ENCODE results near the gene SPPL3.

Gene SPPL3

DNA sequence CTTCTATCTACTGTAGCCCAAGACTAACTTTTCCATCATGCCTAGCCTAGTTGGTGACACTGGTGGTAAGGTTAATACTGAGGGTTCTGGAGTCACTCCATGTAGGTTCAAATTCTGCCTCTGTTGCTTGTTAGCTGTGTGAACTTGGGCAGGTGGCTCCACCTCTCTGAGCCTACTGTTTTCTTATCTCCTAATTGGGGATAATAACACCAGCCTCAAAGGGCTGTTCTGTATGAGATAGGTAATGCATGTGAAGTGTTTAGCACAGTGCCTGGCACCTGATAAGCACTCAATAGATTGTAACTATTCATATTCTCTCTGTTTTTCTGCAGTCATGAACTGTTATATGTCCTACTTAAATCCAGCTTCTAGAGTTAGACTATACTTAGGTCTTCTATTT lies 17.5 kb upstream of the SPPL3 start:
- TF ChIP-seq POLR2AphosphoS5 (IDR thresholded peaks at IDR 0.05; ENCODE audit: low read depth): no peak
- TF ChIP-seq, protein P1, sequence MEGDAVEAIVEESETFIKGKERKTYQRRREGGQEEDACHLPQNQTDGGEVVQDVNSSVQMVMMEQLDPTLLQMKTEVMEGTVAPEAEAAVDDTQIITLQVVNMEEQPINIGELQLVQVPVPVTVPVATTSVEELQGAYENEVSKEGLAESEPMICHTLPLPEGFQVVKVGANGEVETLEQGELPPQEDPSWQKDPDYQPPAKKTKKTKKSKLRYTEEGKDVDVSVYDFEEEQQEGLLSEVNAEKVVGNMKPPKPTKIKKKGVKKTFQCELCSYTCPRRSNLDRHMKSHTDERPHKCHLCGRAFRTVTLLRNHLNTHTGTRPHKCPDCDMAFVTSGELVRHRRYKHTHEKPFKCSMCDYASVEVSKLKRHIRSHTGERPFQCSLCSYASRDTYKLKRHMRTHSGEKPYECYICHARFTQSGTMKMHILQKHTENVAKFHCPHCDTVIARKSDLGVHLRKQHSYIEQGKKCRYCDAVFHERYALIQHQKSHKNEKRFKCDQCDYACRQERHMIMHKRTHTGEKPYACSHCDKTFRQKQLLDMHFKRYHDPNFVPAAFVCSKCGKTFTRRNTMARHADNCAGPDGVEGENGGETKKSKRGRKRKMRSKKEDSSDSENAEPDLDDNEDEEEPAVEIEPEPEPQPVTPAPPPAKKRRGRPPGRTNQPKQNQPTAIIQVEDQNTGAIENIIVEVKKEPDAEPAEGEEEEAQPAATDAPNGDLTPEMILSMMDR (IDR thresholded peaks at IDR 0.05; ENCODE audit: insufficient read depth, low read length): no peak
- TF ChIP-seq, protein P2, sequence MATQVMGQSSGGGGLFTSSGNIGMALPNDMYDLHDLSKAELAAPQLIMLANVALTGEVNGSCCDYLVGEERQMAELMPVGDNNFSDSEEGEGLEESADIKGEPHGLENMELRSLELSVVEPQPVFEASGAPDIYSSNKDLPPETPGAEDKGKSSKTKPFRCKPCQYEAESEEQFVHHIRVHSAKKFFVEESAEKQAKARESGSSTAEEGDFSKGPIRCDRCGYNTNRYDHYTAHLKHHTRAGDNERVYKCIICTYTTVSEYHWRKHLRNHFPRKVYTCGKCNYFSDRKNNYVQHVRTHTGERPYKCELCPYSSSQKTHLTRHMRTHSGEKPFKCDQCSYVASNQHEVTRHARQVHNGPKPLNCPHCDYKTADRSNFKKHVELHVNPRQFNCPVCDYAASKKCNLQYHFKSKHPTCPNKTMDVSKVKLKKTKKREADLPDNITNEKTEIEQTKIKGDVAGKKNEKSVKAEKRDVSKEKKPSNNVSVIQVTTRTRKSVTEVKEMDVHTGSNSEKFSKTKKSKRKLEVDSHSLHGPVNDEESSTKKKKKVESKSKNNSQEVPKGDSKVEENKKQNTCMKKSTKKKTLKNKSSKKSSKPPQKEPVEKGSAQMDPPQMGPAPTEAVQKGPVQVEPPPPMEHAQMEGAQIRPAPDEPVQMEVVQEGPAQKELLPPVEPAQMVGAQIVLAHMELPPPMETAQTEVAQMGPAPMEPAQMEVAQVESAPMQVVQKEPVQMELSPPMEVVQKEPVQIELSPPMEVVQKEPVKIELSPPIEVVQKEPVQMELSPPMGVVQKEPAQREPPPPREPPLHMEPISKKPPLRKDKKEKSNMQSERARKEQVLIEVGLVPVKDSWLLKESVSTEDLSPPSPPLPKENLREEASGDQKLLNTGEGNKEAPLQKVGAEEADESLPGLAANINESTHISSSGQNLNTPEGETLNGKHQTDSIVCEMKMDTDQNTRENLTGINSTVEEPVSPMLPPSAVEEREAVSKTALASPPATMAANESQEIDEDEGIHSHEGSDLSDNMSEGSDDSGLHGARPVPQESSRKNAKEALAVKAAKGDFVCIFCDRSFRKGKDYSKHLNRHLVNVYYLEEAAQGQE (IDR thresholded peaks at IDR 0.05; ENCODE audit: insufficient replicate concordance, low read depth): no peak
- no peak for TF ChIP-seq GABPA (IDR thresholded peaks at IDR 0.05; ENCODE audit: low read depth)
- TF ChIP-seq SPI1 (IDR thresholded peaks at IDR 0.05; ENCODE audit: borderline replicate concordance, low read depth): no peak
- H3K27ac ChIP-seq (replicated peaks): no peak overlapping the region
- H3K4me3 ChIP-seq (replicated peaks; ENCODE audit: insufficient read depth, low read length): no peak overlapping the region
- no peak for DNase-seq (ENCODE audit: low read depth in 1 of 2, low spot score in 1 of 2)
- H3K27me3 ChIP-seq (ENCODE audit: insufficient read depth, poor library complexity, severe bottlenecking): no peaks in the 10 kb centered on the region

DNA sequence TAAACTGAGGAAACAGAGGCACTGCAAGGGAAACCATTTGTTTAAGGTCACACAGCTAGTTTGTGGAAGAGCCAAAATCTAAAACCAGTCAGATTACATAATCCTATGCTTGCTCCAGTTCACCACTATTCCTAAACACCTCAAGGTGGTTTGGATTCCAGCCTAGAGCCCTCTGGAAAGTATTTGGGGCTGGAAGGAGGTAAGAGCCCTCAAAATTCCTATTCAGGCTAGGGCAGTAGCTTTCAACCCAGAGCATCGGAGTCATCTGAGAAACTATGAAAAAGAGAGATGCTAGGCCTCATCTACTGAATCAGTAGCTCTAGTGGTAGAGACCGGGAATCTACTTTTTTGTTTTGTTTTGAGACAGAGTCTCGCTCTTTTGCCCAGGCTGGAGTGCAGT lies 16.0 kb upstream of the SPPL3 start:
- DNase-seq (ENCODE audit: low read depth in 1 of 2, low spot score in 1 of 2): no peak
- Histone ChIP-seq H3K27ac (replicated peaks) (no peak overlapping the region), H3K27me3 (ENCODE audit: insufficient read depth, poor library complexity, severe bottlenecking) (no peaks in the 10 kb centered on the region), H3K4me3 (replicated peaks; ENCODE audit: insufficient read depth, low read length) (no peak overlapping the region)
- TF ChIP-seq GABPA (IDR thresholded peaks at IDR 0.05; ENCODE audit: low read depth): no peak
- no peak for TF ChIP-seq SPI1 (IDR thresholded peaks at IDR 0.05; ENCODE audit: borderline replicate concordance, low read depth)
- TF ChIP-seq, protein P2 (IDR thresholded peaks at IDR 0.05; ENCODE audit: insufficient replicate concordance, low read depth): no peak
- no peak for TF ChIP-seq POLR2AphosphoS5 (IDR thresholded peaks at IDR 0.05; ENCODE audit: low read depth)
- TF ChIP-seq, protein P1 (IDR thresholded peaks at IDR 0.05; ENCODE audit: insufficient read depth, low read length): no peak

DNA sequence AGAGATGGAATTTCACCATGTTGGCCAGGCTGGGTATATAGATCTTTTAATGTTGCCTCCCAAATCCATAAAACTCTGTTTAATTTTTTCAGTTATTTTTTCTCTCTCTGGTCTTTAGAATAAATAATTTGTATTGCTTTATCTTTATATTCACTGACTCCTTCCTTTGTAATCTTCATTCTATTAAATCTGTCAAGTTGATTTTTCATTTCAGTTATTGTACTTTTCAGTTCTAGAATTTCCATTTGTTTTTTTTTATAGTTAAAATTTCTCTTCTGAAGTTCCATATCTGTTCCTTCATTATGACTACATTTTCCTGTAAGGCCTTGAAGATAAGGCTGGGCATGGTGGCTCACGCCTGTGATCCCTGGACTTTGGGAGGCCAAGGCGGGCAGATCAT lies 13.6 kb upstream of the SPPL3 start:
- H3K4me3 ChIP-seq (replicated peaks; ENCODE audit: insufficient read depth, low read length): no peak overlapping the region
- no peak overlapping the region for H3K27ac ChIP-seq (replicated peaks)
- TF ChIP-seq SPI1 (IDR thresholded peaks at IDR 0.05; ENCODE audit: borderline replicate concordance, low read depth): no peak
- no peak for TF ChIP-seq POLR2AphosphoS5 (IDR thresholded peaks at IDR 0.05; ENCODE audit: low read depth)
- TF ChIP-seq GABPA (IDR thresholded peaks at IDR 0.05; ENCODE audit: low read depth): no peak
- TF ChIP-seq, protein P1 (IDR thresholded peaks at IDR 0.05; ENCODE audit: insufficient read depth, low read length): no peak
- TF ChIP-seq, protein P2 (IDR thresholded peaks at IDR 0.05; ENCODE audit: insufficient replicate concordance, low read depth): no peak
- DNase-seq (ENCODE audit: low read depth in 1 of 2, low spot score in 1 of 2): no peak
- H3K27me3 ChIP-seq (ENCODE audit: insufficient read depth, poor library complexity, severe bottlenecking): no peaks in the 10 kb centered on the region

Data from HL-60 (cell line).